Activated CD8-positive, alpha-beta memory T cell treated with anti-CD3 and anti-CD28 coated beads, Interleukin-2, amount 50 U/mL, for 24 hours (primary cell): Measurements from ENCODE around the gene DACH1.
"Not testable (repeated sequence)": the region's sequence is repeated elsewhere in the genome, so short reads cannot be mapped to it uniquely, and the experiment has no call there.

Source experiments
- DNase-seq: peaks from one replicate; pipeline ENCODE4 v3.0.0-alpha.2; 2020; ENCODE audit errors: extremely low read depth

Gene DACH1

GRCh38 chr13:71778998-71779397, 88.0 kb downstream of the DACH1 start:
- DNase-seq: not testable (repeated sequence)

GRCh38 chr13:71775966-71776365, 91.0 kb downstream of the DACH1 start:
- no peak for DNase-seq

- DNase-seq: no peak
These were observed 92.1 kb downstream of the DACH1 start for GRCh38 chr13:71774863-71775262.

GRCh38 chr13:71773531-71773930, 93.5 kb downstream of the DACH1 start:
- no peak for DNase-seq

GRCh38 chr13:71772361-71772760, 94.6 kb downstream of the DACH1 start:
- DNase-seq: no peak

GRCh38 chr13:71771144-71771543, 95.9 kb downstream of the DACH1 start:
- no peak for DNase-seq

GRCh38 chr13:71770710-71771109, 96.3 kb downstream of the DACH1 start:
- no peak for DNase-seq

- no peak for DNase-seq
These were observed 98.1 kb downstream of the DACH1 start for GRCh38 chr13:71768881-71769280.

GRCh38 chr13:71759651-71760511, 107.1 kb downstream of the DACH1 start:
- DNase-seq: no peak

- no peak for DNase-seq
These were observed 108.2 kb downstream of the DACH1 start for GRCh38 chr13:71758828-71759227.

GRCh38 chr13:71754407-71754974, 112.5 kb downstream of the DACH1 start:
- DNase-seq: no peak

GRCh38 chr13:71752775-71753513, 114.1 kb downstream of the DACH1 start:
- DNase-seq: no peak

GRCh38 chr13:71751073-71751472, 115.9 kb downstream of the DACH1 start:
- DNase-seq: no peak

GRCh38 chr13:71730267-71730666, 136.7 kb downstream of the DACH1 start:
- no peak for DNase-seq

- no peak for DNase-seq
These were observed 137.6 kb downstream of the DACH1 start for GRCh38 chr13:71729441-71729840.

- DNase-seq: no peak
These were observed 139.3 kb downstream of the DACH1 start for GRCh38 chr13:71727662-71728061.

- DNase-seq: no peak
These were observed 140.0 kb downstream of the DACH1 start for GRCh38 chr13:71727042-71727441.

- DNase-seq: no peak
These were observed 144.8 kb downstream of the DACH1 start for GRCh38 chr13:71722206-71722605.

- DNase-seq: no peak
These were observed 145.9 kb downstream of the DACH1 start for GRCh38 chr13:71721104-71721503.

- DNase-seq: no peak
These were observed 148.1 kb downstream of the DACH1 start for GRCh38 chr13:71718931-71719330.

- no peak for DNase-seq
These were observed 152.1 kb downstream of the DACH1 start for GRCh38 chr13:71714802-71715375.

GRCh38 chr13:71712988-71713653, 153.9 kb downstream of the DACH1 start:
- no peak for DNase-seq
